Measurements from ENCODE around the gene OPCML.

GRCh38 chr11:133559833-133560471, 27.7 kb upstream of the OPCML start:
- TF ChIP-seq POU6F1 (CRISPR knock-in tag; IDR thresholded peaks at IDR 0.05; ENCODE audit: borderline replicate concordance, low read depth) (no peak), TSHZ2 (CRISPR knock-in tag; IDR thresholded peaks at IDR 0.05) (no peak), ZFP30 (CRISPR knock-in tag; IDR thresholded peaks at IDR 0.05) (no peak), CREB5 (CRISPR knock-in tag; IDR thresholded peaks at IDR 0.05; ENCODE audit: low read depth) (no peak), ARNTL (CRISPR knock-in tag; IDR thresholded peaks at IDR 0.05; ENCODE audit: borderline replicate concordance, low read depth) (no peak), CSDC2 (CRISPR knock-in tag; IDR thresholded peaks at IDR 0.05) (no peak)

All from SK-N-SH treated with all-trans-retinoic acid at 6 μM for 48 hours (cell line).